Measurements from ENCODE around the gene EBLN1.

- no peak for TF ChIP-seq EZH2 (optimal IDR thresholded peaks at IDR 0.05; ENCODE audit: low read depth, low read length)
- TF ChIP-seq, protein P1, sequence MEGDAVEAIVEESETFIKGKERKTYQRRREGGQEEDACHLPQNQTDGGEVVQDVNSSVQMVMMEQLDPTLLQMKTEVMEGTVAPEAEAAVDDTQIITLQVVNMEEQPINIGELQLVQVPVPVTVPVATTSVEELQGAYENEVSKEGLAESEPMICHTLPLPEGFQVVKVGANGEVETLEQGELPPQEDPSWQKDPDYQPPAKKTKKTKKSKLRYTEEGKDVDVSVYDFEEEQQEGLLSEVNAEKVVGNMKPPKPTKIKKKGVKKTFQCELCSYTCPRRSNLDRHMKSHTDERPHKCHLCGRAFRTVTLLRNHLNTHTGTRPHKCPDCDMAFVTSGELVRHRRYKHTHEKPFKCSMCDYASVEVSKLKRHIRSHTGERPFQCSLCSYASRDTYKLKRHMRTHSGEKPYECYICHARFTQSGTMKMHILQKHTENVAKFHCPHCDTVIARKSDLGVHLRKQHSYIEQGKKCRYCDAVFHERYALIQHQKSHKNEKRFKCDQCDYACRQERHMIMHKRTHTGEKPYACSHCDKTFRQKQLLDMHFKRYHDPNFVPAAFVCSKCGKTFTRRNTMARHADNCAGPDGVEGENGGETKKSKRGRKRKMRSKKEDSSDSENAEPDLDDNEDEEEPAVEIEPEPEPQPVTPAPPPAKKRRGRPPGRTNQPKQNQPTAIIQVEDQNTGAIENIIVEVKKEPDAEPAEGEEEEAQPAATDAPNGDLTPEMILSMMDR (IDR thresholded peaks at IDR 0.05; ENCODE audit: low read length): no peak
Observed at GRCh38 chr10:22244855-22245254, 27.0 kb upstream of the EBLN1 start.
